HG03565 (cell line): ENCODE results near the gene KIF17.

Source experiments
- ATAC-seq: cut with Tn5 transposase; IDR thresholded peaks from one replicate; pipeline ENCODE4 v1.9.1; 2021; ENCODE audit warnings: mild to moderate bottlenecking, moderate library complexity; ENCODE audit not compliant: unreplicated experiment

Gene KIF17

DNA sequence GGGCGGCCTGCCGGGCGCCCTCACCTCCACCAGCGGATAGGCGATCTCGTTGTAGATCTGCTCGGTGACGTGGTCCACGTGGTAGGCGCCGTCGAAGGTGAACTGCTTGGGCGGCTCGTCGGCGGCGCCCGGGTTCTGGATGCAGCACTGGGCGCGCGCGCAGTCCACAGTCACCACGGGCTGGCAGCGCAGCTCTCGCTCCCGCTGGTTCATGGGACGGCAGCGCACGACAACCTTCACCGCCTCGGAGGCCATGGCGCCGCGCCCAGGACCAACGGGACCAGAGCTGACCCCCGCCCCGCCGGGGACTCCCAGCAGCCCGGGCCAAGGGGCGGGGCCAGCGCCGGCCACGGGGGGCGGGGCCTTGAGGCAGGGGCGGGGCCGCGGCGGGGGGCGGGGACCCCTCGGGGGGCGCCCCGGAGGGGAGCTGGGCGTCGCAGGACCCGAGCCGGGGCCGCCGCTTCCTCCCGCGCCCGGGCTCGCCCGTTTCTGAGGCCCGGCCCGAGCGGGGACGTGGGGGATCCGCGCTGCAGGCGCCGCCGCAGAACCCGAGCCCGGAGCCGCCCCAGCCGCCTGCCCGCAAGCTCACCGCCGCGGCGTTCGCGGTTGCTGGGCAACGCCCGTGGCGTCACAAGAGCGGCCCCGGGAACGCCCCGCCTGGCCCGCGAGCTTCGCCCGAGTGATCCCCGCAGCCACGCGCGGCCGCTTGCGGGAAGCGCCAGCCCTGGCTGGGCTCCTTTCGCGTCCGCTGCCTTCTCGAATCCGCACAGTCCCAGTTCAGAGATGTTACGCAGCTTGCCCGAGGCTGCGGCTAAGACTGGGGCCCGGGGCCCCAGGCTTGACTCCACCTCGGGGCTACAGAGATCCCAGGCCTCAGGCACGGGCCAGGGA lies at the start of gene KIF17:
KIF17 (minus strand) TSS at position 556 of the 891 bp plus-strand sequence; CDS start at position 255, 301 bp downstream.
- ATAC-seq: no peak

DNA sequence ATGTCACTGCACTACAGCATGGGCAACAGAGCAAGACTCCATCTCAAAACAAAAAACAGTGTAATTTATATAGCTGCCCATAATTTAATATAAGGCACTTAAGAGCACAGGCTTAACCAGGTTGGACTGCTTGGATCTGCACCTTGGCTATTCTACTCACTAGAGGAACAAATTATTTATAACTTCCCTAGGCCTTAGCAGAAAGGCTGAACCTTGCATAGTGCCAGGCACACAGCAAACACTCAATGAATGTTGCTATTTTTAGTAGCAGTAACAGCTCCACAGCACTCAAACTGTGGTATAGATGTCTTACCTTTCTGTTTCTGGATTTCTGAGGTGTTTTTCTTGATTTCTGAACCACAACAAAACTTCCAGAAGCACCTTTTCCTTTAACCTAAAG lies 49.5 kb upstream of the KIF17 start:
- no peak for ATAC-seq

DNA sequence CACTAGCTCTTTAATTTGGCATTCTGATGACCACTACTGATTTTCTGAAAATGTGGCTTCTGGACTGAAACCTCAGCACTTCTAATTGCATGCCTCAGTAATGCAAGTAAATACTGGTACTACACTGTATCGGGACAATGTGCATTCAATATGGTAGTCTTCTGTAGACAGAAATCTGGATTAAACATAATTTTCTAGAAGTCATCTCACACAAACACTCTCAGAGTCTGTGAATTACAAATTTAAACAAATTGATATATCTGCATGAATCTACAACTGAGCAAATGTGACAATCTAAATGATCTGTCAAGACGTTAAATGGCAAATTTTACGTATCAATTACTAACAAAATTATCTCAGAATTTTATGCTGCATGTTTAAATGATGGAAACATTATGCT lies 45.6 kb upstream of the KIF17 start:
- ATAC-seq: no peak

DNA sequence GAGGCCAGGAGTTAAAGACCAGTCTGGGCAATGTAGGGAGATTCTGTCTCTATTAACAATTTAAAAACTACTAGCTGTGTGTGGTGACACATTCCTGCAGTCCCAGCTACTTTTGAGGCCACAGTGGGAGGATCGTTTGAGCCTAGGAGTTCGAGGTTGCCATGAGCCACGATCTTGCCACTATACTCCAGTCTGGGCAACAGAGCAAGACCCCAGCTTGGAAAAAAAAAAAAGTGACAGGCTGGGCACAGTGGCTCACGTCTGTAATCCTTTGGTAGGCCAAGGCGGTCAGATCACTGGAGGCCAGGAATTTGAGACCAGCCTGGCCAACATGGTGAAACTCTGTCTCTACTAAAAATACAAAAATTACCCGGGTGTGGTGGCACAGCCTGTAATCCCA lies 42.5 kb upstream of the KIF17 start:
- ATAC-seq: no peak

DNA sequence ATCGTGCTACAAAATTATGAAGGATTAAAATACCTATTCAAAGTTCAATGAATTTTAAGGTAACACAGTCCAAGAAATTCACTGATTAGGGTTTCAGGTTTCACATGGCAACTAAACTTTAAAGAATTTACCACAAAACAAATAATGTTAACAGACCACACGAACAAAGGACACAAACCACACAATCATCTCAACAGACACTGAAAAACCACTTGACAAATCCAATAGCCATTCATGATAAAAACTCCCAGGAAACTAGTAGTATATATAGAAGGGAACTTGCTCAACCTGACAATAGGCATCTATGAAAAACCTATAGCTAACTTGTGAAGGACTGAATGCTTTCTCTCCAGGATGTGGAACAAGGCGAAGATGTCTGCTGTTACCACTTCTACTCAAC lies 35.8 kb upstream of the KIF17 start:
- no peak for ATAC-seq

DNA sequence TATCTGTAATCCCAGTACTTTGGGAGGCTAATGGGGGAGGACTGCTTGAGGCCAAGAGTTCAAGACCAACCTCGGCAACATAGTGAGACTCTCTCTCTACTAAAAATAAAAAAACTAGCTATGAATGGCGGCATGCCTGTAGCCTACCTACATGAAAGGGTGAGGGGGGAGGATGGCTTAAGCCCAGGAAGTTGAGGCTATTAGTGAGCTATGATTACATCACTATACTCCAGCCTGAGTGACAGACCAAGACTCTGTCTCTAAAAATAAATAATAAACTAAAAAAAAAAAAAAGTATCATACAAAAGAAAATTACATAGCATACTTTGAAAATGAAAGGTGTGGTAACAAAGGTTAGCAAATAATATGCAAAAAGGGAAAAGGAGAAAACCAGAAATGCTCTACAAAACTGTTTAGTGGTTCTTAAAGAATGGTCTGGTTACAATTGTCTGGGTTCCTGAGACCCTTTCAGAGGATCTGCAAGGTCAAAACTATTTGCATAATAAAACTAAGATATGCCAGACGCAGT lies 33.7 kb upstream of the KIF17 start:
- no peak for ATAC-seq

DNA sequence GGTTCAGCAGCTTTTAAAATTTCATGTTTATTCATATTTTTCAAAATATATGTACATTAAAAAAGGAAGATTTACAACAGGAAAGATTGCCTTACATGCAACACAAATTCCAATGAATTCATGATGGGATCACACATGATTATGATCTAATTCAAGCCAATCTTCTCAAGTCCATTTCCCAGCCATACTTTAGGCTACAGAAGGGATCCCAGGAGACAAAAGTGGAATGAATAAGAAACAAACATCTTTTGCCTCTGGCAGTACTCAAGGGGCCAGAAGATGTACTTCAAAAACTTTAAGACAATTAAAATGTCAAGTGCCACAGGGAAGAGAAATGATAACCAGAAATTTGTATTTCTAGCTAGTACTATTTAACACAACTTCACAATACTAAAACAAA lies 24.9 kb upstream of the KIF17 start:
- ATAC-seq: no peak

DNA sequence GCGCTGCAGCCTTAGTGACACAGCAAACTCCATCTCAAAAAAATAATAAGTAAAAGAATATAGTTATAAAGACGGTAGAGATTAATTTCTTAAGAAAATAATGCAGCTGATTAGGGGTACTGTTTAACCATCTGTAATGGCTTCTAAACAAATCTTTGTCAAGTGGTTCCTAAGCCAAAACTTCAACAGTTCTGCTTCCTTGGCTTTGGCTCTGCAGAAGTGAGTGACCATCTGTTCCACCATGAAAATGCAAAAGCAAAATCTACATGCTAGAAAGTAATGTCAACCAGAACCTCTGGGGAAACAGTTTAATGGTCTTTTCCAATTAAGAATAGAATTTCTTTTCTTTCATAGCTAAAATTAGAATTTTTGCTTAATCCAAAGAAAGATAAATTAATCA lies 23.0 kb upstream of the KIF17 start:
- ATAC-seq: no peak

DNA sequence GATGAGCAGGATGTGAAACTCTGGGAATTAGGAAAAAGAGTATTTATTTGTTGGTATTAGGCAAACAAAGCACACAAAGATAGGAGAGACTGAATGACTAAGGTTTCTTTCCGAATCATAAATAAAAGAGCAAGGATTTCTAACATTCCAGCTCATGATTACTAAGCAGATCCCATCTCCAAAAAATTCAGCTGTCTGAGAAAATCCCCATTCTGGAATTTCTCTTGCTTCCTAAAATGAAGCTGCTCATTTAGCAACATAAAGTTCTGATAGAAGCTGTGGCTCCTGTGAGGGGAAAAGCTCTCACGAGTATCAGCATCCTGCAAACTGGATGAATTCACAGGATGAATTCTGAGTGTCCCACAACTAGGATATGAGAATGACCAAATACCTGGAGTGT lies 21.4 kb upstream of the KIF17 start:
- no peak for ATAC-seq

DNA sequence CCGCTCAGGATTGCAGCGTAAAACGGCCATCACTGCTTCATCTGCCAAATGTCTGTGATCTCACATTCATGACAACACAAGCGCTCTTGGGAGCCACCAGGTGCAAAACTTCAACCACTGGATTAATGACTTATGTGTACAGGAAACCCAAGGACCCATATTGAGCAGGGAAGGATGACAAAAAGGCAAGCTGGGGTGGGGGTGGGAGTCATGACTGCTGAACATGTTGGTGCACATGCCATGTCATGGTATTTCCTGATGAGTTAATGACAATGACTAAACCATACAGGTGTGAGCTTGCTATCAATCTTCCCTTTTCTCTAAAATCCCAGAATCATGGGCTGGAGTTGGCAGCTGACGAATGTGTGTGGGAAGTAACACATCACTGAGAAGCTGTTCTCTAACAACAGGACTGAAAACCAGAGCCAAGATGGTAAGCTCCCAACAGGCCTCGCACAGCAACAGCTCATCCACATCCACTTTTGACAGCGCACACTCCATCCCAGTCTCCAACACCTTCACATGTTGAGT lies 17.8 kb upstream of the KIF17 start:
- ATAC-seq: no peak

DNA sequence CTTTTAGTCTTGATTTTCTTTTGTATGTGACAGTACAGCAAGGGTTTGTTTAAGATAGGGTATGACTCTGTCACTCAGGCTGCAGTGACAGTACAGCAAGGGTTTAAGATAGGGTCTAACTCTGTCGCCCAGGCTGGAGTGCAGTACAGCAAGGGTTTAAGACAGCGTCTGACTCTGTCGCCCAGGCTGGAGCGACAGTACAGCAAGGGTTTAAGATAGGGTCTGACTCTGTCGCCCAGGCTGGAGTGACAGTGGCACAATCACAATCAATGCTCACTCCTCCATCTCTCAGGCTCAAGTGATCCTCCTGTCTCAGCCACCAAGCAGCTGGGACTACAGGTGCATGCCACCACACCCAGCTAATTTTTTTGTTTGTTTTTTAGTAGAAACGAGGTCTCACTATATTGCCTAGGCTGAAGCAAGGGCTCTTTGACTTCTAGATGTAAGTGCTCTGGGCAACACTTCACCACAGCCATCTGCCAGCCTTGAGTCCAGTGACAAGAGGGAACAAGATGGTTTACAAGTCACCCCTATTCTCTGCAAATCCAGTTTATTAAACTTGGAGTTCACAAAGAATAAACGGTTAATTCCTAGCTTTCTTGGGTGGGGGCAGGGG lies 15.7 kb upstream of the KIF17 start:
- no peak for ATAC-seq

DNA sequence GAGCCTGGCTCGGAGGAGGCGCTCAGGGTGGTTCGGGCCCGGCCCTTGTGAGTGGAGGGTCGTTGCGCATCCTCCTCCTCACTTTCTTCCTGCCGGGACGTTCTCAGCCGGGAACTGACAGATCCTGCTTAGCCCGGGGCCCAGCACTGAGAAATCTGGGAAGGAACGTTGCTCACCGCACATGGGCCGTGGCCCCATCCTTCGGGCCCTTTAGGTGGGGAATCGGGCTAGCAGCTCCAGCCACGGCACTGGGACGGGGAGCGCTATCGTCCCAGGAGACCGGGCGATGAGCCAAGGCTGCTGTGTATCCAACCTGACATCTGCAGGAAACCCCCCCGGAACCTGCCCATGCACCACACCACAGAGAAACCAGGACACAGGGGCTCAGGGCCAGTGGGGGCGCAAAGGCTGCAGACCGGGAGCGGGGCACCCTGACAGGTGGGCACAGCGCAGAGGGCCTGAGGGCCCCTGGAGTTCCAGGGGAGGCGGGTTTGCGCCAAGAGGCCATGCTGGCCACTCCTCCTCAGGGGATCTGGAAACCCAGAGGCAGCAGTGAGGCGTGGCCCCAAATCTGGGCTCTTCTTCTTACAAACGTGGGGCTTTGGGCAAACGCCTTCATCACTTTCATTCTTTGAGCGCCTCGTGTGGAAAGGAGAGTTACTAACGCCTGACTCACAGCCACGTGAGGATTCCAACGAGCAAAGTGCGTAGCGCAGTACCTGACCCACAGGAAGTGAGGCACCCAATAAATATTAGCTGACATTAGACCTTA lies 15.0 kb upstream of the KIF17 start, which contains the start of gene SH2D5:
SH2D5 (minus strand) TSS at position 116 of the 772 bp plus-strand sequence. CDS start 4,659 bp downstream, outside the sequence.
- ATAC-seq: peak; percentile 47

DNA sequence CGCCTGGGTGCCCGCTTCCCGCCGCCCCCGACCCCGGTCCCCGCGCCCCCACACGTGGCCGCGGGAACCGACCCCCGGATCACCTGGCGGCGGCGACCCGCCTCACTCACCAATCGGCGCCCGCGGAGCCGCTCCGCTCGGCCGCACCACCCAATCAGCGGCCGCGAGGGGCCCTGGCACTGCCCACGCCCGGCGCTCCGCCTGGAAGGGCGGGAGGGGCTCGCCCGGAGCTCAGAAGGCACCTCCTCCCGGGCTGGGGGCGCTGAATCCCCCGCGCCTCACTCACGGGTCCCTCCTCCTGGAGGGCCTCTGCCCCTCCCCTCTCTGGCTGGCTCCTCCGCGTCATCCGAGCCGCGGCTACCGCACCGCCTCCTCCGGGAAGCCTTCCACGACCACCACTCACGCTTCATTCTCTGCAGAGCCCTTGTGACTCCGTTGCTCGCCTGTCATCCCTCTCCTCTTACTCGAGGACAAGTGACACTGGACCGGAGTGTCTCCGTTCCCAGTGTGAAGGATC lies 14.3 kb upstream of the KIF17 start:
- ATAC-seq: peak; percentile 44

DNA sequence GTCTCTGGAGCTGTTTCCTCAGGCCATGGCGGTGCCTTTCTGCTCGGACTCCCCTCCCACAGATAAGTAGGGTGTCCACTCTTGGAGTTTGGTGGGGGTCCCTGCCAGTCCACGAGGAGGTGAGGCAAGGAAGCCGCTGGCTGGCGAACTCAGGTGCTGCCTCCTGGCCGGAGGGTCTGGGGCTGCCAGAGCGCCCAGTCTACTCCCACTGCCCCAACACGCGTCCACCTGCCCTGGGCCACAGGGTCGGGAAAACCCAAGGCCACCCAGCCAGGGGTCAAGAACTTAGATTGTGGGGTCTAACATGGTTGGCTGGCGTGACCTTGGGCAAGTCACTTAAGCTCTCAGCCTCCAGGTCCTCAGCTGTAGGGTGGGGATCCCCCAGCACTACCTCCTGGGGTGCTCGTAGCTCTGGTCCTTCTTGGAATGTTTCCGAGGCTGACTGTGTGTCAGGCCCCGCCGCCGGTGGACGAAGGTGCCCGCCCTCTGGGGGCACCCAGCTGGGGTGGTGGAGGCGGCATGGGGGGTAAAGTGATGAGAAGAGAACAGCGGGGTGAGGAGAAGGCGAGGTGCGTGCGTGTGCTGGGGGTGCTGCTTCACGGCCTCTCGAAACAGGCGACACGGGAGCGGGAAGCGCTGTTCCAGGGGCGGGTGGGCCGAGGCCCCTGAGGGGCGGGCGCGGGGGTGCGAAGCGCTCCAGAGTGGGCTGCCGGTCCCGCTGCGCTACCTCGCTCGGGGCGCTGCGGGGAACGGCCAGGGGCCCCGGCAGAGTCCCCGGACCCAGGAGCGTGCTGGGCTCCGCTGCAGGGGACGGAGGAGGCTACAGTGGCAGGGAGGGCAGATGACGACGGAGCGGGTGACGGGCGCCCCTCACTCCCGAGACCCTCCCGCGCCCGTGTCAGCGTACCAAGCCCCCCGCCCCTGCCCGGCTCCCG lies 13.5 kb upstream of the KIF17 start:
- no peak for ATAC-seq

DNA sequence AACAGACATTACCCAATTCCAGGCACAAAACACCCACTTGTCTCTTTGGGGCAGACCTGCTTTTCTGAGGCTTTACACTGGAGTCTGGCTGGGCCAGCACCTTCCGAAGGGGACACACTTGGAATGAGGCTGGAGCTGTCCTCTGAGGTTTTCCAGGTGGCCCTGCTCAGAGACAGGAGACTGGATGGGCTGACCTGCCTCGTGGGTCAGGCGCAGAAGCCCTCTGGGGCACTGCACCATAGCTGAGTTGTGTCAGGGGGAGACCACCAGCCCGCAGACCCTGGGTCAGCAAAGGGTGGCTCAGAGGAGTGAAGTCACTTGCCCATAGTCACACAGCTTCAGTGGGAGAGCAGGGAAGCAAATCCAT lies 12.9 kb upstream of the KIF17 start:
- no peak for ATAC-seq

DNA sequence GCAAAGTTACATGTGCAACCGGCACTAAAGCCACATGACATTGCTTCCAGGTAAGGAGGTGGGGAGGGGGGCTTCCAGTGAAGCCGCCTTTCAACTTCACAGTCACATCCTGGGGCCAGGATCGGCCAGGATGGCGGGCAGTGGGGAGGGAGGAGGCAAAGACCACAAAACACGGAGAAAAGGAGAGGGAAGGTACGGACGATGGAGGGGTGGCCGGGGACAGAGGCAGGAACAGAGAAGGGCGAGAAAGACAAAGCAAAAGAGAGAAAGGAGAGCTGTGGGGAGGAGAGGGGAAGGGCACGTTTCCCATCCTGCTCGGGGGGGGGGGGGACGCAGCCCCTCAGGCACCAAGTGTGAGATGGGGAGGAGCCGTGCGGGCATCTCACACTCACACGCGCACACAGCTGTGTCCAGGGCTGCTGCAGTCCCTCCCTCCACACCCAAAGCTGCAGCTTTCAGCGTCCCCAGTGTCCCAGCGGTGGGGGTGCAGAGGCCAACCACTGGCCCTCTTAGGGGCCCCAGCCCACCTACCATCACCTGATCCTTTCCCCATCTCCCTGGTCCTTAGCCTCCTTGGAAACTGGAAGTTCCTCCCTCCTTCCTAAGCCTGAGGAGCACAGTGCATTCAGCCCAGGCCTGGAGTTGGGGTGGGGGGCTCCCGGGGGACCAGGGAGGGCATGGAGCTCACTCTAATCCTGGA lies 12.3 kb upstream of the KIF17 start:
- no peak for ATAC-seq

DNA sequence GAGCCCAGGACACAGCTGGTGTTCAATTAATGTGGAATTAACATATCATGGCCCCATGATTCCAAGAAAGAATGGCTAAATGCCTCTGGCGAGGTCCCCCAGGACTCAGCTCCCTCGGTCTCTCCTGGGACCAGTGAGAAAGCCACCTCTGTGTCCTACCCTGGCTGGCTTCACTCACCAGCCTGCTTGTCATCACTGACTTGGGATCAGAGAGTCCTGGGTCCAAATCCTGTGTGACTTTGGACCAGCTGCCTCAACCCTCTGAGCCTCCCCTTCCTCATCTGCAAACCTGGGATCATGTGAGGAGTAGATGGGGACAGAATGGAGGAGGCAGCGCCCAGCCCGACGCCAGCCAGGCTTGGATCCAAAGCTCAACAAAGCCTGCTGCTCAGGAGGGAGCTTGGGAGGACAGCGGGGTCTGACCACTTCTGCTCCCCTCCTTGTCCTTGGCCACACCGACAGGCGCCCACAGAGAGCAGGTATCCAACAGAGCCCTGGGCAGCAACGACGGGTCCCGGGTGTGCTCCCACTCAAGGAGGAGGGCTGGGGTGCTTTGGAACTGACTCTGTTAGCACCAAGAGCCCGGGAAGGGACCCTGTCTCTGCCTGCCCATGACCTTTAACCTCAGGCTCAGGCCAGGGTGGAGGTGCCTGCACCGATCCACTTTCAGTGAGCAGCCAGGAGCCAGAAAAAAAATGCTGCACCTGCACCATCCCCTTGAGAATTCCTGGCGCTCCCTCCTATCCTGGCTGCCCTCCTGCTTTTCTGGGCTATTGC lies 11.5 kb upstream of the KIF17 start:
- ATAC-seq: no peak

DNA sequence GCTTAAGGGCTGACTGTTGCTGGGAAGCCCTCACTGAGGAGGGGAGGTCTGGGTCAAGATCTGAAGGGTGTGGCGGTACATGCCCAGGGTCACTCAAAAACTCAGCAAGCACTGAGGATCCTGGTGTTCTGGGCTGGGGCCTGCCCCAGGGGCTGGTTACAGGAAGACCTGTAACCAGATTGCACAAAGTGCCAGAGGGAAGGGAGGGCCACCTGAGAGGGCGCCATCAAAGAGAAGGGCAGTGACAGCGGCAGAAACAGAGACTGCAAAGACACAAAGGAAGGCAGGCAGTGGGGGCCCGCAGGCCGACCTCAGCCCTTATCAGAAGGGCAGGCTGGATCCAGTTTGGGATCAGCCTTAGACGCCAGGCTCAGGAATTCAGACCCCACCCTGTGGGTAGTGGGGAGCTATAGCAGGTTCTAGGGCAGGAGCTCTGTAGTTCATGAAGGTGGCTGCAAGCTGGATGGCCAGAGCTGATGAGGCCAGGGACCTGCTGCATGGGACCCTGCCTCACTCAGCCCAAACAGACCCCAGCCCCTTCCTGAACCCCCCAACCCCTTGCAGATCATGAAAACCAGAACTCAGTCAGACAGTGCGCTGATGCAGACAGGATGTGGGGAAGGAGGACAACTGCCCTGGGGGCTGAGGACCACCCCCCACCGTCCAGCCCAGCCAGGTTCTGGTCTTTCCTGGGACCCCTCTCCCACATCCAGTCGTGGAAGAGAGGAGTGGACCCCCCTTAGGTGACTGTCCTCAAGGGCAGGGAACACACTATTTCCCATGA lies 10.8 kb upstream of the KIF17 start:
- no peak for ATAC-seq
